Smooth muscle cell (in vitro differentiated cells): ENCODE measurements around the gene BUD23. TPM values are rescaled to one million over a fixed set of nuclear protein-coding genes. Genes with fewer than 3 reads are reported as not detected.

Source experiments
- DNase-seq: peaks from one replicate; lab custom pipeline; 2025; ENCODE audit not compliant: unreplicated experiment; lab: John Stamatoyannopoulos, UW
- H2AFZ ChIP-seq: fragments of 200-600 bp; sonication (generic); 2 replicates; pipeline ENCODE4 v1.6.0; 2016; ENCODE audit warnings: antibody characterized with exemption, low read depth, mild to moderate bottlenecking
- H3F3A ChIP-seq: fragments of 200-600 bp; sonication (generic); 2 replicates; pipeline ENCODE4 v1.6.0; 2017; ENCODE audit warnings: antibody characterized with exemption, low read depth
- H3K27ac ChIP-seq: fragments of 200-600 bp; sonication (generic); 2 replicates; pipeline ENCODE4 v1.5.1; 2016; ENCODE audit warnings: low read depth, mild to moderate bottlenecking
- H3K27me3 ChIP-seq: fragments of 200-600 bp; sonication (generic); 2 replicates; pipeline ENCODE4 v1.6.1; 2016; ENCODE audit warnings: low read depth, mild to moderate bottlenecking
- H3K36me3 ChIP-seq: fragments of 200-600 bp; sonication (generic); 2 replicates; pipeline ENCODE4 v1.5.1; 2016; ENCODE audit warnings: low read depth
- H3K4me1 ChIP-seq: fragments of 200-600 bp; sonication (generic); 2 replicates; pipeline ENCODE4 v1.5.1; 2016; ENCODE audit warnings: low read depth
- H3K4me2 ChIP-seq: fragments of 200-600 bp; sonication (generic); 2 replicates; pipeline ENCODE4 v1.6.0; 2016; ENCODE audit warnings: mild to moderate bottlenecking
- H3K4me3 ChIP-seq: fragments of 200-600 bp; sonication (generic); 2 replicates; pipeline ENCODE4 v1.5.1; 2016; ENCODE audit warnings: mild to moderate bottlenecking
- H3K79me2 ChIP-seq: fragments of 200-600 bp; sonication (generic); 2 replicates; pipeline ENCODE4 v1.6.0; 2016; ENCODE audit warnings: low read depth, mild to moderate bottlenecking
- H3K9ac ChIP-seq: fragments of 200-600 bp; sonication (generic); 2 replicates; pipeline ENCODE4 v1.6.0; 2016; ENCODE audit warnings: low read depth
- H3K9me3 ChIP-seq: fragments of 200-600 bp; sonication (generic); replicated peaks from 2 replicates; pipeline ENCODE4 v1.5.1; 2016; ENCODE audit warnings: low read depth
- H4K20me1 ChIP-seq: fragments of 200-600 bp; sonication (generic); 2 replicates; pipeline ENCODE4 v1.6.0; 2016; ENCODE audit warnings: low read depth
- WGBS: methylation state at CpG from one replicate; pipeline ENCODE4 v1.1.7; 2016; ENCODE audit warnings: low lambda C conversion rate; 5-methylcytosine and 5-hydroxymethylcytosine counted together
- polyA plus RNA-seq: library from polyadenylated mRNA; unstranded; fragments of >200 nt; fragmentation: Nextera tagmentation; extraction: Ambion mirVana; gene quantifications from 2 replicates; pipeline ENCODE4 v1.2.1, GENCODE V29; 2016
- total RNA-seq: library from RNA; depleted of rRNA; stranded (reverse); fragments of >200 nt; gene quantifications from 2 replicates; pipeline ENCODE4 v1.2.3, GENCODE V29; 2014
- TF ChIP-seq, protein P1 (sequence below): fragments of 200-600 bp; sonication (generic); IDR thresholded peaks from 2 replicates; pipeline ENCODE4 v1.5.1; 2017; ENCODE audit warnings: borderline replicate concordance, mild to moderate bottlenecking, antibody characterized with exemption; ENCODE audit not compliant: insufficient read depth, poor library complexity, severe bottlenecking

The BUD23 gene
- total and polyA plus RNA-seq, 2 experiments from 2014 or later: 43.0 to 116 TPM

DNA sequence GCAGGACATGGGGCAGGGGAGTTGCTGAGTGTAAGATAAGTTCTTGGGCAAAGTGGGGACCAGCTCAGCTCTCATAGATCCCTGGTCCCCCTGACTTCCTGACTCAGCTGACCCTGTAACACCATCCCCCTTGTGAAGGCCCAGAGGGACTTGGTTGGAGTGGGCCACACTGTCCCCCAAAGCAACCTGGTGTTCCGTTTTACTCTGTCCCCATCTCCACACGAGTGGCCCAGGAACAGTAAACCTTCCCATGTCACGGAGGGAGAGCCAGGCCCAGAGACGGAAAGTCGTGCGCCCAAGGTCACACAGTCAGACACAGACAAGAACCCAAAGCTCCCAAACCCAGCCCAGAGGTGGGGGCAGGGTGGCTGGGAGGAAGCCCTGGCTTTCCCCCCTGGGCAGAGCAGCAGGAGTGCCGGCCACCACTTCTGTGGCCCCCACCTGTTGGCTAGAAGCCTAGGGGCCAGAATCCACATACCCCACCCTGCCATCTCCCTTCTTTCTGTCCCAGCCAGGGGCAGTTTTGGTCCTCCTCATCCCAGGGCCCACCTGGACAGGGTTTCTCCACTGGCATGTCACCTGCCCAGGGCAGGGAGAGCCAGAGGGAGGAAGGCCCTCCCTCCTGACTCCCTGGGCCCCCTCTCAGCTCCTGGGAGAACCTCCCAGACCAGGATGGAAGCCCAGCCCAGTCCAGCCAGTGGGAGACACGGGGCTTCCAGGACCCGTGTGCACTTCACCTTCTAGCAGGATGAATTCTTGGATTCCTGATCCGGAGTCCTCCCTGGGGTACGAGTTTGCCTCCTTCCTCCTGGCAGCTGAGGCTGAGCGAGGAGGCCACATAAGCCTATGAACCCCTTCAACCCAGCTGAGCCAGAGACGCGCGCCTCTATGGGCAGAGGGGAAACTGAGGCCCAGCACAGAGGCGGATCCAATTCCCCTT is 36.3 kb upstream of the BUD23 start:
- no peak overlapping the region for H3K27ac ChIP-seq
- H4K20me1 ChIP-seq: no peaks in the 10 kb centered on the region
- no peaks in the 10 kb centered on the region for H3K79me2 ChIP-seq
- no peak overlapping the region for H3K9ac ChIP-seq
- WGBS: 49% methylated on average over 15 of the region's 16 CpGs
- H2AFZ ChIP-seq: no peak overlapping the region
- H3K4me3 ChIP-seq: no peak overlapping the region
- no peaks in the 10 kb centered on the region for H3K9me3 ChIP-seq
- no peaks in the 10 kb centered on the region for H3K36me3 ChIP-seq
- no peak for DNase-seq
- H3F3A ChIP-seq: no peaks in the 10 kb centered on the region
- H3K4me1 ChIP-seq: peaks cover 4% of the 10 kb centered on the region
- H3K27me3 ChIP-seq: peaks cover 78% of the 10 kb centered on the region
- H3K4me2 ChIP-seq: peak overlapping the region; percentile 90
- TF ChIP-seq, protein P1, sequence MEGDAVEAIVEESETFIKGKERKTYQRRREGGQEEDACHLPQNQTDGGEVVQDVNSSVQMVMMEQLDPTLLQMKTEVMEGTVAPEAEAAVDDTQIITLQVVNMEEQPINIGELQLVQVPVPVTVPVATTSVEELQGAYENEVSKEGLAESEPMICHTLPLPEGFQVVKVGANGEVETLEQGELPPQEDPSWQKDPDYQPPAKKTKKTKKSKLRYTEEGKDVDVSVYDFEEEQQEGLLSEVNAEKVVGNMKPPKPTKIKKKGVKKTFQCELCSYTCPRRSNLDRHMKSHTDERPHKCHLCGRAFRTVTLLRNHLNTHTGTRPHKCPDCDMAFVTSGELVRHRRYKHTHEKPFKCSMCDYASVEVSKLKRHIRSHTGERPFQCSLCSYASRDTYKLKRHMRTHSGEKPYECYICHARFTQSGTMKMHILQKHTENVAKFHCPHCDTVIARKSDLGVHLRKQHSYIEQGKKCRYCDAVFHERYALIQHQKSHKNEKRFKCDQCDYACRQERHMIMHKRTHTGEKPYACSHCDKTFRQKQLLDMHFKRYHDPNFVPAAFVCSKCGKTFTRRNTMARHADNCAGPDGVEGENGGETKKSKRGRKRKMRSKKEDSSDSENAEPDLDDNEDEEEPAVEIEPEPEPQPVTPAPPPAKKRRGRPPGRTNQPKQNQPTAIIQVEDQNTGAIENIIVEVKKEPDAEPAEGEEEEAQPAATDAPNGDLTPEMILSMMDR: no peak

DNA sequence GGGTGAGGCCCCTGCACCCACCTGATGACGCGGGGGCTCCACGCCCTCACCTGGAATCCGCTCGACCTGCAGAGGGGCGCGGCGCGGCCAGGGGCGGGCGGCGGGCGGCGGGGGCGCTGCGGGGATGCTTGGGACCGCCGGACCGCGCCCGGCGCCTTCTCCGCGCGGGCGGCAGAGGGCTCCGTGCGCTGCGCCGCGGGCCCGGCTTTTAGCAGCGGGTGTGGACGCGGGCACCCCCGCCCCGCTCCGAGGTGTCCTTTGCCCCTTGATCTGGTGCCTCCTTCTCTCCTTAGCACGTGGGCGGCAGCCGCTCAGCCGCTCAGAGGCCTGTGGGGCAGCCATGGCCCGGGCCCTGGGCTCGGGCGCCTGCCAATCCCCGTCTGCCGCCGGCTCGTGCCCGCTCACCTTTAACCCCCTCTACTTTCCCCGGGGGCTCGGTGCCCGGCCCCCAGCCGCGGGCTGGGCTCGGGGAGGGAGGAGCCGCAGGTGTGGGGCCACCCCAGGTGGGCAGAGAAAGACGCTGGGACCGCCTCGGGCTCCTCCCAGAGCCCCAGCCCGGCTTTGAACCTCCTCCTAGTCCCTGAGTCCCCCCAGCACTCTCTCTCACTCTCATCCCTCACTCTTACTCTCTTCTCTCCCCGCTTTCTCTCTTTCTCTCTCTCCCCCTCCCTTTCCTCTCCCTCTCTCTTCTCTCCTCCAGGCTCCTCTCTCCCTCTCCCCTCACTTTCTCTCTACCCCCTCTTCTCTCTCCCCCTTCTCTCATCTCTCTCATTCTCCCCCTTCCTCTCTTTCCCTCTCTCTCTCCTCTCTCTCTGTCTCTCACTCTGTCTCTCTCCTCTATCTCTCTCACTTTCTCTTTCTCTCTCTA is 35.4 kb upstream of the BUD23 start:
- H3K9me3 ChIP-seq: no peaks in the 10 kb centered on the region
- no peaks in the 10 kb centered on the region for H3K79me2 ChIP-seq
- H3K27me3 ChIP-seq: peaks cover 82% of the 10 kb centered on the region
- no peak for DNase-seq
- H3K4me2 ChIP-seq: peak overlapping the region; percentile 90
- H4K20me1 ChIP-seq: no peaks in the 10 kb centered on the region
- no peak overlapping the region for H3K27ac ChIP-seq
- no peaks in the 10 kb centered on the region for H3K36me3 ChIP-seq
- peaks cover 4% of the 10 kb centered on the region for H3K4me1 ChIP-seq
- TF ChIP-seq, protein P1: no peak
- no peaks in the 10 kb centered on the region for H3F3A ChIP-seq
- WGBS: 3% methylated on average over 32 of the region's 62 CpGs
- peak overlapping the region; percentile 44 for H3K4me3 ChIP-seq
- no peak overlapping the region for H3K9ac ChIP-seq
- peak overlapping the region; percentile 43 for H2AFZ ChIP-seq

DNA sequence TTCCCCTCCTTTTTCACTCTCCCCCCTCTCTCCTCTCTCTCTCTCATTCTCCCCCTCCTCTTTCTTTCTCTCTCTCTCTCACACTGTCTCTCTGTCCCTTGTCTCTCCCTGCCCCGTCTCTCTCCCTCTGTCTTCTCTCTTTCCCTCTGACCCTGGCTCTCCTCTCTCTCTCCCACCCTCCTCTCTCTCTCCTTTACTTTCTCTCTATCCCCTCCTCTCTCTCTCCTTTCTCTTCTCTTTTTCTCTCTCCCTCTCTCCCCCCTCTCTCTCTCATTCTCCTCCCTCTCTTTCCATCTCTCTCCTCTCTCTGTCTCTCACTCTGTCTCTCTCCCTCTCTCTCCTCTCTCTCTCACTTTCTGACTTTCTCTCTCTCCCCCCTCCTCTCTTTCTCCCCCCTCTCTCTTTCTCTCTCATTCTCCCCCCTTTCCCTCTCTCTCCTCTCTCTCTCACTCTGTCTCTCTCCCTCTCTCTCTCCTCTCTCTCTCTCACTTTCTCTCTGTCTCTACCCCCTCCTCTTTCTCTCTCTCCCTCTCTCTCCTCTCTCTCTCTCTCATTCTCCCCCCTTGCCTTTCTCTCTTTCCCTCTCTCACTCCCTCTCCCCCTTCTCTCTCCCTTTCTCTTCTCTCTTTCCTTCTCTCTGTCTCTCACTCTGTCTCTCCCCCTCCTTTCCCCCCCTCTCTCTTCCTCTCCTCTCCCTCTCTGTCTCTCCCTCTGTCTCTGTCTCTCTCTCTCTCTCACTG is 34.6 kb upstream of the BUD23 start:
- no peaks in the 10 kb centered on the region for H4K20me1 ChIP-seq
- H3K4me1 ChIP-seq: peaks cover 4% of the 10 kb centered on the region
- H2AFZ ChIP-seq: no peak overlapping the region
- no peak overlapping the region for H3K4me2 ChIP-seq
- H3F3A ChIP-seq: no peaks in the 10 kb centered on the region
- H3K27me3 ChIP-seq: peaks cover 82% of the 10 kb centered on the region
- H3K36me3 ChIP-seq: no peaks in the 10 kb centered on the region
- no peaks in the 10 kb centered on the region for H3K9me3 ChIP-seq
- H3K9ac ChIP-seq: no peak overlapping the region
- no peak overlapping the region for H3K4me3 ChIP-seq
- WGBS: 43% methylated on average over 1 of the region's 1 CpG
- TF ChIP-seq, protein P1: no peak
- no peaks in the 10 kb centered on the region for H3K79me2 ChIP-seq
- DNase-seq: no peak
- H3K27ac ChIP-seq: no peak overlapping the region
